ENCODE results near the gene PLA2R1. TPM values are rescaled to one million over a fixed set of nuclear protein-coding genes. Genes with fewer than 3 reads are reported as not detected.

Gene PLA2R1
- 0.06 and 0.17 TPM in 2 replicates for total RNA-seq (2013; cell fraction: nucleolus; rRNA removed)
- total RNA-seq (2014; rRNA removed) (under 0.01 TPM in 1 of 2 replicates, not detected in the other), total RNA-seq (2014; rRNA removed; fragmentation: Illumina TruSeq; extraction: Trizol) (not detected in 2 replicates), total RNA-seq (2021) (0.05 TPM in 1 of 2 replicates, not detected in the other), polyA plus RNA-seq (2011; rRNA removed) (0.04 TPM in 1 of 2 replicates, not detected in the other), polyA plus RNA-seq (2014; fragmentation: Illumina TruSeq; extraction: Trizol) (not detected in 2 replicates), polyA plus RNA-seq (2014; fragmentation: Nextera tagmentation; extraction: Ambion mirVana) (under 1 TPM; 0.02 to 0.05 TPM), polyA plus RNA-seq (2014; rRNA removed) (0.01 TPM in 1 of 2 replicates, not detected in the other), polyA plus RNA-seq (2016; fragmentation: Nextera tagmentation; extraction: Ambion mirVana) (under 1 TPM in 1 of 2 experiments, not detected in 1; 0.03 TPM), polyA minus RNA-seq (2011; rRNA and poly(A)+ RNA removed) (not detected in 2 replicates), Bru-seq, nascent RNA (percentile 12 among the genes with signal in this experiment), BruChase-seq, experiment 1, labeled RNA remaining after a 6-hour chase (percentile 5 among the genes with signal in this experiment), BruChase-seq, experiment 2, labeled RNA remaining after a 2-hour chase (percentile 4 among the genes with signal in this experiment)
- not detected for polyA plus RNA-seq (2011; ENCODE audit: low read depth)
- not detected in 2 replicates for polyA plus RNA-seq (2011; cell fraction: cytosol; rRNA removed)
- 0.07 TPM in 1 of 2 replicates, not detected in the other for polyA plus RNA-seq (2011; cell fraction: nucleus; rRNA removed)
- 0.03 and 0.09 TPM in 2 replicates for polyA plus RNA-seq (2012)
- polyA minus RNA-seq (2011; cell fraction: cytosol; rRNA and poly(A)+ RNA removed): not detected in 2 replicates
- not detected in 2 replicates for polyA minus RNA-seq (2011; cell fraction: nucleus; rRNA and poly(A)+ RNA removed)
- long read RNA-seq, experiment 1: 0 reads
- long read RNA-seq, experiment 2: 0 reads

- POLR2A ChIA-PET: no interaction called here
- CTCF ChIA-PET: no interaction called here
- Histone ChIP-seq H3K4me3 (no peak within 1 kb of the TSS), H4K20me1 (ENCODE audit: control insufficient read depth, insufficient read depth) (no peaks in the 10 kb centered on the region), H3K9me3 (replicated peaks; ENCODE audit: control insufficient read depth, insufficient read depth, low read length) (no peaks in the 10 kb centered on the region), H3K9ac (ENCODE audit: control insufficient read depth, insufficient read depth, low read length) (no peak within 1 kb of the TSS), H3K36me3 (ENCODE audit: control insufficient read depth in 2 of 2, insufficient read depth in 2 of 2, low read length in 1 of 2) (no peaks in the 10 kb centered on the region), H3K4me1 (ENCODE audit: control insufficient read depth, insufficient read depth, low read length) (no peaks in the 10 kb centered on the region), H3K79me2 (ENCODE audit: control insufficient read depth, insufficient read depth, low read length) (no peaks in the 10 kb centered on the region), H3K4me2 (ENCODE audit: control insufficient read depth, insufficient read depth) (no peak within 1 kb of the TSS), H3K27ac (ENCODE audit: control insufficient read depth, insufficient read depth) (no peak within 1 kb of the TSS), H3K27me3 (replicated peaks in 1 of 2; ENCODE audit: control insufficient read depth in 2 of 2, insufficient read depth in 2 of 2, low read length in 1 of 2) (peaks cover 6 to 11% of the 10 kb centered on the region in 2 experiments), H2AFZ (ENCODE audit: control insufficient read depth, low read depth, low read length) (no peak within 1 kb of the TSS)
- no peak for TF ChIP-seq ATF3 (IDR thresholded peaks at IDR 0.05; ENCODE audit: borderline replicate concordance, extremely low read depth, low read depth, low read length)
- TF ChIP-seq SUZ12 (IDR thresholded peaks at IDR 0.05; ENCODE audit: unreplicated experiment): peak; percentile 90
- TF ChIP-seq KDM1A (IDR thresholded peaks at IDR 0.05; ENCODE audit: borderline replicate concordance): no peak
- no peak for TF ChIP-seq CBFB (IDR thresholded peaks at IDR 0.05; ENCODE audit: low read depth)
- ATAC-seq (no peak; the same call in 2 of the 3 replicates), FAIRE-seq (no peak), DNase-seq (ENCODE audit: low read depth, low spot score) (no peak)
- RAD21 ChIA-PET (ENCODE audit: unreplicated experiment): no interaction called here
- intact Hi-C loops (cut with micrococcal nuclease; ENCODE audit: unreplicated experiment) (no loop called here), in situ Hi-C loops (cut with MboI) (no loop called here)
- 46% methylated on average over 34 of the region's 52 CpGs for WGBS (ENCODE audit: insufficient coverage, insufficient replicate concordance, low lambda C conversion rate, missing lambda C conversion rate)
- SMC1A ChIA-PET (ENCODE audit: uncharacterized antibody, unreplicated experiment): no interaction called here
- no TSS peak for BruUV-seq (replicated peaks)
Measured at GRCh38 chr2:160062292-160063005, at the start of gene PLA2R1. PLA2R1 (minus strand) TSS chr2:160062615; CDS start chr2:160062403, 212 bp downstream.
